ENCODE results near the gene ZNF33B. TPM values are rescaled to one million over a fixed set of nuclear protein-coding genes. Genes with fewer than 3 reads are reported as not detected.

ZNF33B gene
- total RNA-seq, 2 donors from 2014 or later: 17.1 to 34.9 TPM

DNA sequence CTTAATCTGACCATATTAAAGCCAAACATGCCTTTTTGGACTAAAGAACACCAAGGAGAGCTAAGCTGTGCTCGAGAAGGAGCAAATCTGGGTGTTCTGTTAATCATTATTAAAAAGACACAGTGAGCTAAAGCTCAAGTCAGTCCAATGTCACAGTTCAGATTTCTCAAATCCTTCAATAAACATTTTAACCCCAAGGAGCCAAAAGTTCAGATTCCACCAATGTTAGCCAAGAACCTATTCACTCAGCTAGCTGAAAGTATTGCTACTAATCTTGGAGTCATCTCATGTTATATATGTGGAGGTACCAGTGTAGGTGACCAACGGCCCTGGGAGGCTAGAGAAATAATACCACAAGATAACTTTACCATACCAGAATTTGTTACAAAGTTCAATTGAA is 14.5 kb upstream of the ZNF33B start:
- no peak overlapping the region for H3K4me3 ChIP-seq (ENCODE audit: low read length)
- Mint-ChIP-seq H3K4me1 (no peaks in the 10 kb centered on the region), H3K27ac (no peak overlapping the region), H3K4me3 (no peak overlapping the region), H3K27me3 (ENCODE audit: insufficient read depth) (no peaks in the 10 kb centered on the region), H3K9me3 (peaks cover 77% of the 10 kb centered on the region), H3K36me3 (ENCODE audit: low read depth) (no peaks in the 10 kb centered on the region)
- TF ChIP-seq, protein P1, sequence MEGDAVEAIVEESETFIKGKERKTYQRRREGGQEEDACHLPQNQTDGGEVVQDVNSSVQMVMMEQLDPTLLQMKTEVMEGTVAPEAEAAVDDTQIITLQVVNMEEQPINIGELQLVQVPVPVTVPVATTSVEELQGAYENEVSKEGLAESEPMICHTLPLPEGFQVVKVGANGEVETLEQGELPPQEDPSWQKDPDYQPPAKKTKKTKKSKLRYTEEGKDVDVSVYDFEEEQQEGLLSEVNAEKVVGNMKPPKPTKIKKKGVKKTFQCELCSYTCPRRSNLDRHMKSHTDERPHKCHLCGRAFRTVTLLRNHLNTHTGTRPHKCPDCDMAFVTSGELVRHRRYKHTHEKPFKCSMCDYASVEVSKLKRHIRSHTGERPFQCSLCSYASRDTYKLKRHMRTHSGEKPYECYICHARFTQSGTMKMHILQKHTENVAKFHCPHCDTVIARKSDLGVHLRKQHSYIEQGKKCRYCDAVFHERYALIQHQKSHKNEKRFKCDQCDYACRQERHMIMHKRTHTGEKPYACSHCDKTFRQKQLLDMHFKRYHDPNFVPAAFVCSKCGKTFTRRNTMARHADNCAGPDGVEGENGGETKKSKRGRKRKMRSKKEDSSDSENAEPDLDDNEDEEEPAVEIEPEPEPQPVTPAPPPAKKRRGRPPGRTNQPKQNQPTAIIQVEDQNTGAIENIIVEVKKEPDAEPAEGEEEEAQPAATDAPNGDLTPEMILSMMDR (conservative IDR thresholded peaks at IDR 0.05): no peak
- H3K27ac ChIP-seq (ENCODE audit: low read depth, low read length): no peak overlapping the region
- peaks cover 7% of the 10 kb centered on the region for H3K9me3 ChIP-seq (ENCODE audit: control insufficient read depth, low read length)
- DNase-seq: no peak
- no peaks in the 10 kb centered on the region for H3K36me3 ChIP-seq (ENCODE audit: control insufficient read depth, insufficient read depth, low read length)
- H3K4me1 ChIP-seq (ENCODE audit: control insufficient read depth, insufficient read depth, low read length): no peaks in the 10 kb centered on the region
- WGBS, 2 experiments (ENCODE audit: insufficient coverage in 1 of 2, insufficient read length in 1 of 2): 30 to 43% methylated on average over 1 to 2 of the region's 2 CpGs
- no peaks in the 10 kb centered on the region for H3K27me3 ChIP-seq (ENCODE audit: control insufficient read depth, insufficient read depth, low read length, poor library complexity, severe bottlenecking)
- H3K9ac ChIP-seq (ENCODE audit: extremely low read depth, low read length, poor library complexity, severe bottlenecking): no peak overlapping the region

DNA sequence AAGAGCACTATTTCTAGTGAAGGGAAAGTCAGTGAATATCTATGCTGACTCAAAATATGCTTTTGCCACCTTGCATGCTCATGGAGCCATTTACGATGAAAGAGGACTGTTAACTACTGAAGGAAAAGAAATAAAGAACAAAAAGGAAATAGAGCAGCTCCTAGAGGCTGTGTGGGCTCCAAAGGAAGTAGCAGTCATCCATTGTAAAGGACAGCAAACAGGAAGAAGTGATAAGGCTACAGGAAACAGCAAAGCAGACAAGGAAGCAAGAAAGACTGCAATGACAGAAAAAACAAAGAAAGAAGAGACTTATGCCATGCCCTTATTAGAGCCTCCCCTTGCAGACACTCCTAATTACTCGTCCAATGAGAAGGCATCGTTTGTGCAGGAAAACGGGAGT is 12.0 kb upstream of the ZNF33B start:
- no peaks in the 10 kb centered on the region for H3K36me3 Mint-ChIP-seq (ENCODE audit: low read depth)
- H3K4me3 ChIP-seq (ENCODE audit: low read length): no peak overlapping the region
- H3K27me3 Mint-ChIP-seq (ENCODE audit: insufficient read depth): no peaks in the 10 kb centered on the region
- no peak overlapping the region for H3K4me3 Mint-ChIP-seq
- no peaks in the 10 kb centered on the region for H3K27me3 ChIP-seq (ENCODE audit: control insufficient read depth, insufficient read depth, low read length, poor library complexity, severe bottlenecking)
- TF ChIP-seq, protein P1 (conservative IDR thresholded peaks at IDR 0.05): no peak
- no peak overlapping the region for H3K9ac ChIP-seq (ENCODE audit: extremely low read depth, low read length, poor library complexity, severe bottlenecking)
- H3K36me3 ChIP-seq (ENCODE audit: control insufficient read depth, insufficient read depth, low read length): no peaks in the 10 kb centered on the region
- H3K4me1 ChIP-seq (ENCODE audit: control insufficient read depth, insufficient read depth, low read length): no peaks in the 10 kb centered on the region
- H3K27ac ChIP-seq (ENCODE audit: low read depth, low read length): no peak overlapping the region
- H3K27ac Mint-ChIP-seq: no peak overlapping the region
- H3K9me3 Mint-ChIP-seq: peaks cover 74% of the 10 kb centered on the region
- no peak for DNase-seq
- H3K9me3 ChIP-seq (ENCODE audit: control insufficient read depth, low read length): no peaks in the 10 kb centered on the region
- 87 to 91% methylated on average over 2 to 4 of the region's 4 CpGs for WGBS, 2 experiments (ENCODE audit: insufficient coverage in 1 of 2, insufficient read length in 1 of 2)
- H3K4me1 Mint-ChIP-seq: no peaks in the 10 kb centered on the region

GRCh38 chr10:42648512-42648911 is 10.1 kb upstream of the ZNF33B start:
- Mint-ChIP-seq H3K4me3 (no peak overlapping the region), H3K9me3 (peaks cover 57% of the 10 kb centered on the region), H3K27ac (no peak overlapping the region), H3K36me3 (ENCODE audit: low read depth) (no peaks in the 10 kb centered on the region), H3K27me3 (ENCODE audit: insufficient read depth) (no peaks in the 10 kb centered on the region), H3K4me1 (no peaks in the 10 kb centered on the region)
- Histone ChIP-seq H3K27me3 (ENCODE audit: control insufficient read depth, insufficient read depth, low read length, poor library complexity, severe bottlenecking) (no peaks in the 10 kb centered on the region), H3K4me1 (ENCODE audit: control insufficient read depth, insufficient read depth, low read length) (no peaks in the 10 kb centered on the region), H3K4me3 (ENCODE audit: low read length) (no peak overlapping the region), H3K9ac (ENCODE audit: extremely low read depth, low read length, poor library complexity, severe bottlenecking) (no peak overlapping the region), H3K36me3 (ENCODE audit: control insufficient read depth, insufficient read depth, low read length) (no peaks in the 10 kb centered on the region), H3K27ac (ENCODE audit: low read depth, low read length) (no peak overlapping the region), H3K9me3 (ENCODE audit: control insufficient read depth, low read length) (no peaks in the 10 kb centered on the region)
- WGBS, 2 experiments (ENCODE audit: insufficient coverage in 1 of 2, insufficient read length in 1 of 2): 50 to 56% methylated on average over 1 to 2 of the region's 2 CpGs
- TF ChIP-seq, protein P1 (conservative IDR thresholded peaks at IDR 0.05): no peak
- no peak for DNase-seq

All from endodermal cell (in vitro differentiated cells).